ENCODE measurements around the gene YIPF3.
"Not testable (repeated sequence)": the region's sequence is repeated elsewhere in the genome, so short reads cannot be mapped to it uniquely, and the experiment has no call there.

YIPF3 gene

DNA sequence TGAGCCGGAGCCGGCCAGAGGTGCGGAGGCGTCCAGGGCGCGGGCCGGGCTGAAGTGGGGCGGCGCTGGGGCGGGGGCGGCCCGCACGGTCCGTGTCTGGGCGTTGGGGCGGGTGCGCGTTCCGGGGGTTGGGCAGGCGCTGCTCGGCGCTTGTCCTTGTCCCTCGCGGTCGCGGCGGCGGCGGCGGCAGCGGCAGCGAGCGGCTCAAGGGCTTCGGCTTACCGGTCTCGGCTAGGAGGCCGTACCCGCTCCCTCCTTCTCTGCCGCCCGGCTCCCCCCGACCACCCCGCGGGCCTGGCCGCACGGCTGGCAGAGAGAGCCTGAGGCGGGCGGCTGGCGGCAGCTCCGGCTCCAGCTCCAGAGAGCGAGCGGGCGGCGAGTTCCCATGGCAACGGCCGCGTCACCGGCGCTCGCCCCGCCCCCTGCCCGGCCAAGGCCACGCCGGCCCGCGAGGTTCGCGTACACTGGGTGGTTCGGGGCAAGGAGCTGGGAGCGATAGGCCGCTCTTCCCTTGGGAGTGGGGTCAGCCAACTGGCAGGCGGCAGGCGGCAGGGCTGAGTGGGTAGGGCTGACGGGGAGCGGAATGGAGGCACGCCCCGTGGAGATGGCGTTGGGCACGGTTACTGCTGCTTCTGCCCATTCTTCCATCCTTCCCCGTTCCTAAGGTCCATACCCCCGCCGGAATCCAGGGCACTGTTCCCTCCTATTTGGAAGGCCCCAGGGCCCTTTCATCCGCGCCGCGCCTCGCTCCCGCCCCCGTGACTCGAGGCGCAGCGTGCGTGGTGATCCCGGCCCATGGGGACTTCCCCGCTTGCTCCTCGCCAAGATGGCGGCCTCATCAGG lies 6.5 kb downstream of the YIPF3 start, which contains the start of gene LRRC73:
Gene LRRC73, minus strand, starts transcription at position 363 of the 843 bp plus-strand sequence. CDS start 561 bp downstream, outside the sequence.
- in situ Hi-C loops (cut with HindIII; ENCODE audit: low sequenced_read_pairs), result no loop called here

- in situ Hi-C loops (cut with HindIII; ENCODE audit: low sequenced_read_pairs), result no loop called here
These were observed 7.4 kb downstream of the YIPF3 start for GRCh38 chr6:43509142-43509983.

DNA sequence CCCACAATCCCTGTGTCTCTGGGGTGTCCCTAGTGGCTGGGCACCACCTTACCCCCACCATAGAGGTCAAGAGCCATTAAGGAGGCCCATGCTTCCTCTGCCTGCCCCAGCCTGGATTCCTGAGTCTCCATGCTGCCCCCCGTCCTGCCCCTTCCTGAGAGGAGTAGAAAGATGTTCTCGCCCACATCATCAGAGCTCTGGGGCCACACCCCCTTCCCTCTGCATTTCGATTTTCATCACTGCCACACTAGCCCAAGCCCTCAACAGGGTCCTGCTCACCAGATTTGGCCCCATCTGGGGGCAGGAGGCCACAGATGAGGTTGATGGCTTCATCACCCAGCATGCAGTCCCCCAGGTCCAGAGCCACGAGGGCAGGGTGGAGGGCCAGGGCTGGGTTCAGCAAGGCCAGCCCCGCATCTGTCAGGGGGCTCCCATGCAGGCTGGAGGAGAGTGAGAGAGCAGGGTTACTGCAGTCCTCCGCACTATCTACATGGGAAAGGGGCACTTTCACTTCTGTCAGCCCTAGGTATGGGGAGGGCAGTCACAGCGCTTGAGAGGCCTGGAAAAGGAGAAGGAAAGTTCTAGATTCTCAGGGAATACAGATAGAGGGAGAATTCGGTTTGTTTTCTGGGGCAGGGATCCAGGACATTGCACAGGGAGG lies 8.1 kb downstream of the YIPF3 start:
- in situ Hi-C loops (cut with HindIII; ENCODE audit: low sequenced_read_pairs), result no loop called here

GRCh38 chr6:43506667-43507471 lies 9.9 kb downstream of the YIPF3 start:
- in situ Hi-C loops (cut with HindIII; ENCODE audit: low sequenced_read_pairs), result no loop called here

GRCh38 chr6:43506171-43506570 lies 10.6 kb downstream of the YIPF3 start:
- in situ Hi-C loops (cut with HindIII; ENCODE audit: low sequenced_read_pairs), result no loop called here

- in situ Hi-C loops (cut with HindIII; ENCODE audit: low sequenced_read_pairs), result no loop called here
These were observed 11.0 kb downstream of the YIPF3 start for GRCh38 chr6:43505718-43506117.

DNA sequence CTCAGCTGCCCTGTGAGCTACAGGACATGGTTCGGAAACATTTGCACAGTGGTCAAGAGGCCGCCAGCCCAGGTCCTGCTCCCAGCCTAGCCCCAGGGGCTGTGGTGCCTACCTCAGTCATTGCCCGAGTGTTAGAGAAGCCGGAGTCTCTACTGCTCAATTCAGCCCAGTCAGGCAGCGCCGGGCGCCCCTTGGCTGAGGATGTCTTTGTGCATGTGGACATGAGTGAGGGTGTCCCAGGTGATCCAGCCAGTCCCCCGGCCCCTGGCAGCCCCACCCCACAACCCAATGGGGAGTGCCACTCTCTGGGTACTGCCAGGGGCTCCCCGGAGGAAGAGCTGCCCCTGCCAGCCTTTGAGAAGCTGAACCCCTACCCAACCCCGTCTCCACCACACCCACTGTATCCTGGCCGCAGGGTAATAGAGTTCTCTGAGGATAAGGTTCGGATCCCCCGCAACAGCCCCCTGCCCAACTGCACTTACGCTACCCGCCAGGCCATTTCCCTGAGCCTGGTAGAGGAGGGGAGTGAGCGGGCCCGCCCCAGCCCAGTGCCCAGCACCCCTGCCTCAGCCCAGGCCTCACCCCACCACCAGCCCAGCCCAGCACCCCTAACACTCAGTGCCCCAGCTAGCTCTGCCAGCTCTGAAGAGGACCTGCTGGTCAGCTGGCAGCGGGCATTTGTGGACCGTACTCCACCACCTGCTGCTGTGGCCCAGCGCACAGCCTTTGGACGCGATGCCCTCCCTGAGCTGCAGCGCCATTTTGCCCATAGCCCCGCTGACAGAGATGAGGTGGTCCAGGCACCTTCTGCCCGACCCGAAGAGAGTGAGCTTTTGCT lies 11.8 kb downstream of the YIPF3 start:
- in situ Hi-C loops (cut with HindIII; ENCODE audit: low sequenced_read_pairs), result no loop called here

- in situ Hi-C loops (cut with HindIII; ENCODE audit: low sequenced_read_pairs), result no loop called here
These were observed 13.3 kb downstream of the YIPF3 start for GRCh38 chr6:43503443-43503842.

DNA sequence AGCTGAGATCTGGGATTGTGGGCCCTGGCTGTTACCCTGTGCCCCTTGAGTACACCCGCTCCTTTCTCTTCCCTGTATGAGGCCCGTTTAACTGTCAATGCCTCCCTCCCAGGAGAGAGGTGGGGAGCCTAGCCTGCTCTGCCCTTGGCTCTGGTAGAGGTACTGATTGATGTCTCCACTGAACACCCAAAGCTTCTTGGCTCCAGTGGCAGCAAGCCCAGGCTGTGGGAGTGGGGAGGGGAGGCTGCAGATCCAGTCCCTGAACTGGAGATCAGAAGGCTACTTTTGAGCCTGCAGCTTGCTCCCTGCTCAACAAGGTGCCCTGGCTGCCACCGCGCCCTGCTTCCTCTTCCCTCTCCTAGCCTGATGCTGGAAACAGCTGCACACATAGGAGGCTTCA lies 14.1 kb downstream of the YIPF3 start:
- in situ Hi-C loops (cut with HindIII; ENCODE audit: low sequenced_read_pairs), result no loop called here

DNA sequence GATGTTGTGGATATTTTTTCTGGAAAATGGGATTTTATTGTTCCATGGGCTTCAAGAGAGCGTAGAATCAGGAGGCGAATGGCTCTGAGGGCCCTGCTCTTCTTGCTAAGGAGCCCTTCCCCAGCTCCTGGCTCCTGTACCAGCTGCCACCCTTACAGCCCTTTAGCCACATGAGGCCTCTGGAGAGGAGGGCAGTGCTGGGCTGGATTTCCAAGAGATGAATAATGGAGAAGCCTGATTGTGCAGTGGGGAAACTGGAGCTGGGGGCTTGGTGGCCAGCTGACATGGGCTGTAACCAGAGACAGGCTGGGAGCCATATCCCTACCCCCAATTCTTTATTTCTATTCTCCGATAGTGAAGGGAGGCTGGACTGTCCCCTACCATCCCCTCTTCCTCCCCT lies 15.8 kb downstream of the YIPF3 start:
- in situ Hi-C loops (cut with HindIII; ENCODE audit: low sequenced_read_pairs), result no loop called here

- in situ Hi-C loops (cut with HindIII; ENCODE audit: low sequenced_read_pairs), result no loop called here
These were observed 17.5 kb downstream of the YIPF3 start for GRCh38 chr6:43499028-43499815.

GRCh38 chr6:43498291-43498690 lies 18.4 kb downstream of the YIPF3 start:
- in situ Hi-C loops (cut with HindIII; ENCODE audit: low sequenced_read_pairs), result not testable (repeated sequence)

DNA sequence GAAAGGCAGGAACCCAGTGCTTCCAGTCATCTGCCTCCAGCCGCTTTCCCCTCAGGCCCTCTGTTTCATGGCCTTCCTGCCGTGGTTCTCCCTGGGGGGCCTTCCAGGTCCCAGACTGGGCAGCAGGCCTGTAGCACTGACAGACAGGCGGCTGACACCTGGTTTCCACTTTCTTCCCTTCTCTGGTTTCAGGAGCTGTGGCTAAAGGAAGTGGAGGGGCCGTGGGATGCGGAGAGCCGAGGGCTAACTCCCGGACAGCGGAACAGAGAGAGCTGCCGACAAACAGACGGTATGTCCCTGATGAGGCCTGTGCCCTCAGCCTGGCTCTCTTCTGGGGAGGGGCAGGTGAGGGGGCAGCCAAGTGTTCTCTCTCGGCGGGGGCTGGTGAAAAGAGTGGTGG lies 19.0 kb downstream of the YIPF3 start:
- in situ Hi-C loops (cut with HindIII; ENCODE audit: low sequenced_read_pairs), result no loop called here

DNA sequence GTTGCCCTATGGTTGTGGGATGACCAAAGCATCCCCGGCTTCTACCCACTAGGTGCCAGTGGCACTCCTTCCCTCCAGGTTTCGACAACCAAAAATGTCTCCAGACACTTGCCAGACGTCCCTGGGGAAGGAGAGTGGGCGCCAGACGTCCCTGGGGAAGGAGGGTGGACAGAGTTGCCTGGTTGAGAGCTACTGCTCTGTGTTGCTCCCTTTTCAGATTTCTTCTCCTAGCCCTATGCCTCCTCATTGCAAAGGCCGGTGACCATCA lies 19.7 kb downstream of the YIPF3 start:
- in situ Hi-C loops (cut with HindIII; ENCODE audit: low sequenced_read_pairs), result no loop called here

- in situ Hi-C loops (cut with HindIII; ENCODE audit: low sequenced_read_pairs), result no loop called here
These were observed 20.2 kb downstream of the YIPF3 start for GRCh38 chr6:43496370-43497128.

DNA sequence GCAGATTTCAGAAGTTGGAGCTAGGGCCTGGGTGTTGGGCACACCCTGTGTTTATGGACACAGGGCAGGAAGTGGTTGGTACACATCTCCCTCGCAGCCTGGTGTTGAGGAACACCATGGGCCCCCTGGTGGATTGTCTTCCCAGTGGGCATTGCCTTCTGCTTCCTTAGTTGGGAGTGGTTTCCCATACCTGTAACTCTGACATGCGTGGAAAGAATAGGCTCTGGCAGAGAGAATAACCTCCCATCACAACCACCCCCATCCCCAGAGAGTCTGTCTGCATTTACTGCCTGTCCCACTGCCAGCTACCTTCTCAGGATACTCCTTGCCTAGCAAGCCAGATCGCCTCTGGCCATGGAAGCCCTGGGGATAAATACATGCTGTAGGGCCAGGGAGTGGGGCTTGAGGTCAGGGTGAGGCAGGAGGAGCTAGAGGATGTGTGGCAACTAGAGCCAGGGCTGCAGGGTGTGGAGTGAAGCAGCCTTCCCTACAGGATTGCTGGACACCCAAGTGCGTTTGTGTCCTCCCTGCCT lies 21.3 kb downstream of the YIPF3 start:
- in situ Hi-C loops (cut with HindIII; ENCODE audit: low sequenced_read_pairs), result no loop called here

GRCh38 chr6:43494766-43495165 lies 22.0 kb downstream of the YIPF3 start:
- in situ Hi-C loops (cut with HindIII; ENCODE audit: low sequenced_read_pairs), result no loop called here

DNA sequence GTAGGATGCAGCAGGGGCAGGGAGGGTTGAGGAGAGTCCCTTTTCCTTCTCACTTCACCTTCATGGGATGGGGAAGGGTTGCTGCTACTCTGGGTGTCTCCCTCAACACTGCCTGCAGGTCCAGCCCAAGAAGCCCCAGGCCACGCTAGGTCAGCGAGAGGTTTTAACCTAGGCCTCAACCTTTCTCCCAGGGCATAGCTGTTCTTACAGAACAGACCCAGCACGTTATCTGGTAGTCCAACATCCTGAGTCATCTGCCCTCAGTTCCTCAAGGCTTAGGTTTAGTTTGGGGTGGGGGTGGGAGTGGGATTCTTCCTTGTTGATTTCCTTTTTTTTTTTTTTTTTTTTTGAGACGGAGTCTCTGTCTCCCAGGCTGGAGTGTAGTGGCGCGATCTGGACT lies 22.4 kb downstream of the YIPF3 start:
- in situ Hi-C loops (cut with HindIII; ENCODE audit: low sequenced_read_pairs), result no loop called here

Measured in DLD1 (cell line).